Effector memory CD8-positive, alpha-beta T cell (primary cell): ENCODE results near the gene GLRA1.

Source experiments
- ATAC-seq: fragments of 150-1000 bp; cut with Tn5 transposase; replicated peaks from 2 replicates; pipeline ENCODE4 v1.10.0; 2021; ENCODE audit warnings: mild to moderate bottlenecking, moderate library complexity
- DNase-seq, 3 experiments: peaks; one replicate each; pipeline ENCODE4 v3.0.0; 2021
- H3K27ac Mint-ChIP-seq, 2 donors: one replicate each; pipeline ENCODE4 v1.8.0; 2022; ENCODE audit warnings: mild to moderate bottlenecking in 2 of 2, mixed read lengths in 2 of 2, moderate library complexity in 2 of 2
- H3K27me3 Mint-ChIP-seq, 2 donors: one replicate each; pipeline ENCODE4 v1.8.0; 2022; ENCODE audit warnings: mixed read lengths in 2 of 2
- H3K36me3 Mint-ChIP-seq: one replicate; pipeline ENCODE4 v1.8.0; 2022; ENCODE audit warnings: mild to moderate bottlenecking, moderate library complexity, mixed read lengths; ENCODE audit not compliant: insufficient read depth
- H3K4me1 Mint-ChIP-seq, 2 donors: one replicate each; pipeline ENCODE4 v1.8.0; 2022; ENCODE audit warnings: low read depth in 2 of 2, mixed read lengths in 2 of 2
- H3K4me3 Mint-ChIP-seq, 2 donors: one replicate each; pipeline ENCODE4 v1.8.0; 2022; ENCODE audit warnings: mild to moderate bottlenecking in 2 of 2, mixed read lengths in 2 of 2, moderate library complexity in 2 of 2
- H3K9me3 Mint-ChIP-seq, 2 donors: one replicate each; pipeline ENCODE4 v1.8.0; 2022; ENCODE audit warnings: mixed read lengths in 2 of 2

Gene GLRA1

DNA sequence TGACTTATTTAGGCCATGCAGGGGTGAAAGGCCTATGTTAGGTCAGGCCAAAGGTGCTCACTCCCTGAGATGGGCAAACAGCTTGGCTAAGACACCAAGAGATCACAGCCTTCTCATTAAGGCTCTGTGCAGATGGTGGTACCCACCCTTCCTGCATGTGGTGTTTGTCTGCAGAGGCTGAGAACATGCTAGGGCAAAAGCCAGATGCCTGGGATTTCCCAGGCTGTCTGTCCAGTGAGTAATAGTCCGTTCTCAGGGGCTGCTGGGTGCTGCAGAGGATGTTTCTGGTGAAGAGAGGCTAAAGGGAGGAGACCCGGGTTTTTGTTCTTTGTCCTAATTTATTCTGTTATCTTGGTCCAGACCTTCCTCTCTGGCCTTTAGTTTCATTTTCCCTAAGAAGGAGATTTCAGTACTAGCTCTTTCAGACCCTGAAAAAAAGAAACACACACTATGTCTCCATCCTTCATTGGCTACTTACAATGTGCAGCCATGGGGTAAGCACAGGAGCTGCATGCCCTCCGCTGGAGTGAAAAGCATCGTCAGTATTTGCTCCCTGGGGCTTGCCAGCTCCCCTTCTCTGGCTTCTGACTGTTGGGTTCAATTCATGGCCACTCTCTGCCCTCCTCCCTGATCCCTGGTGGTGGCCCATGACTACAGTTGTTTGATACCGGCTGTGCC lies 23.4 kb upstream of the GLRA1 start:
- Mint-ChIP-seq H3K36me3 (peaks cover 3% of the 10 kb centered on the region), H3K27me3 (peaks cover 24 to 34% of the 10 kb centered on the region in 2 donors), H3K4me3 (peak overlapping the region in 1 of 2 donors; percentile 13), H3K27ac (no peak overlapping the region), H3K9me3 (peaks cover 0 to 2% of the 10 kb centered on the region in 2 donors), H3K4me1 (peaks cover 7 to 18% of the 10 kb centered on the region in 2 donors)
- ATAC-seq (no peak), DNase-seq (no peak)

DNA sequence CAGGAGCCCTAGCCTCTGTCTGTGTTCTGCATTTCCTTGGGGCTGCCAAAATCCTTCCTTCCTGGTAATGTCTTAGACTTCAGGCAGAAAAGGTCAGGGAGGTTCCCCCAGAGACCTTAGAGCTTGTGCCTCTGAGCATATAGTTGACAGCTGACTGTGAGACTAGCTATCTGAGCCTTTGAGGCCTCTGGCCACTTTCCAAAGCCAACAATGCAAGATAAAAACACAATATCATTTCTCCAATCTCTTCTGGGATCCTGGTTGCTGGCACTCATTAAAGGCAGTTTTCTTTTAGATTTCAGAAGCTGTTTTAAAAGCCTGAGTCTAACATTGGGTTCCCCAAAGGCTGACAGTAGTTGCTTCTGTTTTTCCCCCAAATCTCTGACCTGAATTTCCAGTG lies 13.2 kb upstream of the GLRA1 start:
- Mint-ChIP-seq H3K4me1 (no peaks in the 10 kb centered on the region), H3K4me3 (no peak overlapping the region), H3K27ac (no peak overlapping the region), H3K36me3 (no peaks in the 10 kb centered on the region), H3K27me3 (peaks cover 6 to 9% of the 10 kb centered on the region in 2 donors), H3K9me3 (peaks cover 6 to 12% of the 10 kb centered on the region in 2 donors)
- DNase-seq (no peak), ATAC-seq (no peak)

DNA sequence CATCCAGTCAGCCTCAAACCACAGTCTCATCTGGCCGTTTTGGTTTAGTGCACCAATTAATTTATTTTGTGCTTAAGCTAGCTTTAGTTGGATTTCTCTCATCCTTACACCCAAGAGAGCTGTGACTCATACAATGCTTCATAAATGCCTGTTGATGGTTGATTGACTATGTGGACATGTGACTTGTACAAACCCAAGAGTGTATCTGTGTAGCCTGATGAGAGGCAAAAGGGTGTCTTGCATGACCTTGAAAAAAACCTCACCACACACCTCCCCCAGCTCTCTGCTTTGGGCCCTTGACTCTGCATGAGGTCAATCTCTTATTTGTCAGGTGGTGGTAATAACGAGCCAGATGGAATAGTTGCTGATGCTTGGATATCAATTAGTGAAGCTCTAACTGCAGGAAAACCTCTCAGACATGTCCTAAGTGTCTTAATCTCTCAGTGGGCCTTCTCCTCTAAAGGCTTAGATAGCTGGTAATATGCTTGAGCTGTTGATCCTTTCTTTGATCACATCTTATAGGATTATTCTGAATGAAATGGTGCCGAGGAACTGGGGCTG lies 10.6 kb upstream of the GLRA1 start:
- DNase-seq: no peak
- ATAC-seq: no peak
- H3K36me3 Mint-ChIP-seq: no peaks in the 10 kb centered on the region
- H3K27me3 Mint-ChIP-seq: peaks cover 6 to 9% of the 10 kb centered on the region in 2 donors
- peaks cover 9 to 29% of the 10 kb centered on the region in 2 donors for H3K9me3 Mint-ChIP-seq
- H3K4me3 Mint-ChIP-seq: no peak overlapping the region
- H3K27ac Mint-ChIP-seq: no peak overlapping the region
- no peaks in the 10 kb centered on the region for H3K4me1 Mint-ChIP-seq

DNA sequence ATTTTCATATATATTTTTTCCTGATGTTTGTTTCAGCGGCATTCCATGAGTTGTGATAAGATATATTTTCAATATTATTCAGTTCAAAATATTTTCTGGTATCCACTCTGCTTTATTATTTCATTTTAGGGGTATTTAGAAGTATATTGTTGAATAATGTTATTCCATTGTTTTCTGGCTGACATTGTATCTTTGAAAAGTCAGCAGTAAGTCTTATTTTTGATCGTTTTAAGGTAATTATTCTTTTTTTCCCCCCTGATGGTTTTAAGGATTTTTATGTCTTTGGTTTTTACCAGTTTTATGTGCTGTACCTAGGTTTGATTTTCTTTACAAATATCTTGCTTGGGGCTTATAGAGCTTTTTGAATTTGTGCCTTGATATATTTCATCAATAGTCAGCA lies 6.6 kb upstream of the GLRA1 start:
- Mint-ChIP-seq H3K4me3 (no peak overlapping the region), H3K4me1 (no peaks in the 10 kb centered on the region), H3K27me3 (peaks cover 17 to 23% of the 10 kb centered on the region in 2 donors), H3K36me3 (no peaks in the 10 kb centered on the region), H3K27ac (no peak overlapping the region), H3K9me3 (peaks cover 9 to 29% of the 10 kb centered on the region in 2 donors)
- DNase-seq (no peak), ATAC-seq (no peak)

- Mint-ChIP-seq H3K9me3 (peaks cover 0 to 6% of the 10 kb centered on the region in 2 donors), H3K27me3 (peaks cover 38 to 41% of the 10 kb centered on the region in 2 donors), H3K27ac (no peak overlapping the region), H3K36me3 (peaks cover 11% of the 10 kb centered on the region), H3K4me3 (no peak overlapping the region), H3K4me1 (peaks cover 0 to 2% of the 10 kb centered on the region in 2 donors)
- DNase-seq (no peak), ATAC-seq (no peak)
Observed at GRCh38 chr5:151926188-151926587, 1.5 kb upstream of the GLRA1 start.

DNA sequence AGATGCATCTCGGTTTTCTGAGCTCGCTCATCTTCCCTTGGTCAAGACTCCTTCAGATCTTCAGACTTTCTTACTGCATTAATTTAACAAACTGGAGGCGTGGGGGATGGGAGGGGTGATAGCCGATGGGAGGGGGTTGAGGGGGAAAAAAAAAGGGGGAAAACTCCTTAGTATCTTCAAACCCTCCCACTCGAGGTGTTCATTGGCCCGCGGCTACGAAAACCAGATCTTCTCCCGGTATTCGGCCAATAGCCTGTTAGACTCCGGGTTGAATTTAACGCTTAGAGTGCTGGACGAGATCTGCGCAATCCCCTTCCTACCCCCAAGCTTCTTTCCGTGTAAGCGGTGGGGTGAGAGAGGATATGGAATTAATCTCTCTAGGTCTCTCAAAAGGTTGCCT lies 689 bp upstream of the GLRA1 start:
- DNase-seq (no peak), ATAC-seq (no peak)
- H3K4me1 Mint-ChIP-seq: peaks cover 0 to 2% of the 10 kb centered on the region in 2 donors
- peaks cover 38 to 41% of the 10 kb centered on the region in 2 donors for H3K27me3 Mint-ChIP-seq
- no peak overlapping the region for H3K27ac Mint-ChIP-seq
- H3K4me3 Mint-ChIP-seq: no peak overlapping the region
- H3K9me3 Mint-ChIP-seq: peaks cover 0 to 6% of the 10 kb centered on the region in 2 donors
- peaks cover 11% of the 10 kb centered on the region for H3K36me3 Mint-ChIP-seq

DNA sequence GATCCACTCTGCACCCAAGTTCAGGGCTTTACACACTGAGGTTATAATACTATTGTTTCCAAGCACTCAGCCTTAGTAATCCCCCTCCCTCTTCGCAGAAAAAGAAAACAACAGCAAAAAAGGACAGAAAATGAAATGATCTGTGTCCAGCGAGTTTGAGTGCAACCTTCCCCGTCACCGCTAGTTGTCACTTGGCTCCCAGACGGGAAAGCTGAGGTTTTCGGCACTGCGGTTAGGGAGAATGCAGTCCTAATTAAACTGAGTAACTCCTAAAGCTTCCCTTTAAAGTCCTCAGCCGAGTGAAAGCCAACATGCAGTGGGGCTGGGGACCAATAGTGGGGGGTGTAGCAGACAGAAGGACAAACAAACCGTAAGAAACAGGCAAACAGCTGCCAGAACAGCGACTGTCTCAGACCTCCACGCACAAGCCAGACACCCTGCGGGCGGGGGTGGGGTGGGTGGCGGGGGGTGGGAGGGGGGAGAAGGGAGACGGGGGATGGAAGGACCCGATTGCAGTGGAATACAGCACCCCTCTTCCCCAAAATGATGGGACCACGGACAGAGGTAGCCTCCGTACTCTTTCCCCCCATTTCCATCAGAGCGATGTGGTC lies 680 bp downstream of the GLRA1 start:
- H3K4me3 Mint-ChIP-seq: no peak overlapping the region
- ATAC-seq (no peak), DNase-seq (no peak)
- H3K27ac Mint-ChIP-seq: no peak overlapping the region
- peaks cover 11% of the 10 kb centered on the region for H3K36me3 Mint-ChIP-seq
- H3K27me3 Mint-ChIP-seq: peaks cover 38 to 41% of the 10 kb centered on the region in 2 donors
- peaks cover 0 to 2% of the 10 kb centered on the region in 2 donors for H3K4me1 Mint-ChIP-seq
- peaks cover 0 to 6% of the 10 kb centered on the region in 2 donors for H3K9me3 Mint-ChIP-seq

GRCh38 chr5:151921916-151922315 lies 2.7 kb downstream of the GLRA1 start:
- Mint-ChIP-seq H3K27me3 (peaks cover 33 to 35% of the 10 kb centered on the region in 2 donors), H3K4me3 (no peak overlapping the region), H3K36me3 (peaks cover 11% of the 10 kb centered on the region), H3K4me1 (peaks cover 0 to 2% of the 10 kb centered on the region in 2 donors), H3K9me3 (peaks cover 0 to 6% of the 10 kb centered on the region in 2 donors), H3K27ac (no peak overlapping the region)
- DNase-seq: no peak
- ATAC-seq: no peak

DNA sequence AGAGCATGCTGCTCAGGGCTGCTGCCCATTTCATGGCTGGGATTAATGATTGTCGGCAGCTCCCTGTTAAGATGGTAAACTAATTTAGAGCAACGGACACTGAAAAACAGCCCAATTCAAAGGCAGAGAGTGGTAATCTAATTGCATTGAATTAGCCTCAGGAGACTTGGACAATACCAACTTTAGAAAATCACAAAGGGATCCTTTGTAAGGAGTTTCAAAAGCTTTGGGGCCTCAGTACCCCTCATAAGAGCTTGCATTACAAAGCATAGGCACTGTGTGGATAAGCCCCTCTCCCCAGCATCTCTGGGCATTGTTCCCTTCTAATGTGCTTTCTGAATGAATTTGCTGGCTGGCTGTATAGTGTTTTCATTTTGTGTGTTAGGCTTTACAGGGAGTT lies 6.7 kb downstream of the GLRA1 start:
- Mint-ChIP-seq H3K9me3 (no peaks in the 10 kb centered on the region), H3K27me3 (peaks cover 13 to 27% of the 10 kb centered on the region in 2 donors), H3K27ac (no peak overlapping the region), H3K4me1 (peaks cover 0 to 2% of the 10 kb centered on the region in 2 donors), H3K4me3 (no peak overlapping the region), H3K36me3 (no peaks in the 10 kb centered on the region)
- ATAC-seq (no peak), DNase-seq (no peak)

- Mint-ChIP-seq H3K27me3 (peaks cover 10 to 13% of the 10 kb centered on the region in 2 donors), H3K4me1 (peaks cover 0 to 2% of the 10 kb centered on the region in 2 donors), H3K27ac (no peak overlapping the region), H3K9me3 (no peaks in the 10 kb centered on the region), H3K36me3 (no peaks in the 10 kb centered on the region), H3K4me3 (no peak overlapping the region)
- no peak for ATAC-seq
- DNase-seq: no peak
Observed at GRCh38 chr5:151913425-151913824, 11.2 kb downstream of the GLRA1 start.

- no peak overlapping the region for H3K27ac Mint-ChIP-seq
Observed at GRCh38 chr5:151912360-151912759, 12.3 kb downstream of the GLRA1 start.

DNA sequence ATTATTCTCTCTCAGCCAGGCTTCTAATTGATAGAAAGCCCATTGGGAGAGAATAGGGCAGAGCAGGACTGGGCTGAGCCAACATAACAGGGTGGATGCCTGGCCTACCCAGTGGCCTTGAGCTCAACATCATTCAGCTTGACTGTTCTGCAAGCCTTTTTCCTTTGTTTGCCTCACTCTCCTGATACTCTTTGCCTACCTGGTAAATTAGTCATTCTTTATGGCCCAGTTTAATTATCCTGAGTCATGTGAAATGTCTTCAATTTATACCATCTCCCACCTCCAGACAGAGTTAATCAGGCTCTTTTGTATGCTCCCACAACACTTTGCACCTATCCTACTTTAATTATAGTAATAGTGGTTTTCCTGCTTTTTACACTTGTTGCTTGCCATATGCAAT lies 13.6 kb downstream of the GLRA1 start:
- DNase-seq: no peak
- no peak for ATAC-seq
- Mint-ChIP-seq H3K9me3 (no peaks in the 10 kb centered on the region), H3K4me1 (peaks cover 0 to 2% of the 10 kb centered on the region in 2 donors), H3K27ac (no peak overlapping the region), H3K27me3 (peaks cover 10 to 23% of the 10 kb centered on the region in 2 donors), H3K4me3 (no peak overlapping the region), H3K36me3 (no peaks in the 10 kb centered on the region)

More at GRCh38 chr5:151912360-151912759, 12.3 kb downstream of the GLRA1 start:
- Mint-ChIP-seq H3K4me3 (no peak overlapping the region), H3K27me3 (peaks cover 10% of the 10 kb centered on the region in 2 donors), H3K9me3 (no peaks in the 10 kb centered on the region), H3K4me1 (peaks cover 0 to 2% of the 10 kb centered on the region in 2 donors), H3K36me3 (no peaks in the 10 kb centered on the region)
- no peak for ATAC-seq
- DNase-seq: no peak

- peaks cover 10 to 23% of the 10 kb centered on the region in 2 donors for H3K27me3 Mint-ChIP-seq
- ATAC-seq (no peak), DNase-seq (no peak)
- H3K27ac Mint-ChIP-seq: no peak overlapping the region
- no peaks in the 10 kb centered on the region for H3K9me3 Mint-ChIP-seq
- H3K36me3 Mint-ChIP-seq: no peaks in the 10 kb centered on the region
- H3K4me3 Mint-ChIP-seq: no peak overlapping the region
- peaks cover 0 to 2% of the 10 kb centered on the region in 2 donors for H3K4me1 Mint-ChIP-seq
Observed at GRCh38 chr5:151909628-151910027, 15.0 kb downstream of the GLRA1 start.

DNA sequence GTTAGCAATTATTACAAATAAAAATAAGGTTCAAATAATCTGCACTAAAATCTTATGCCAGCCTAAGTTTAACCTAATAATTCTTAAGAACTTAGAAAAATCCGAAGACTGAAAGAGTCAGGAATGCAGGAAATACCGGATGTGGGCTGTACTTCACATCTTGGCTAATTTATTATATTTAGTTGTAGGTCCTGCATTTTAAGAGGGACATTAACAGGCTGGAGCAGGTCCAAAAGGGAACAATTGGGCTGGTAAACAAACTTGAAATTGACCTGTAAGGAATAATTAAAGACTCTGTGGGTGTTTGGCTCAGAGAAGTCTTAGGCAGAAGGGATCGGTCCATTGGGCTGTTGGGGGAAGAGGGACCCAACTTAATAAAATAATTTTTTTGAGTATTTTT lies 18.4 kb downstream of the GLRA1 start:
- no peak for DNase-seq
- no peaks in the 10 kb centered on the region for H3K9me3 Mint-ChIP-seq
- H3K36me3 Mint-ChIP-seq: no peaks in the 10 kb centered on the region
- peaks cover 7 to 22% of the 10 kb centered on the region in 2 donors for H3K27me3 Mint-ChIP-seq
- no peak for ATAC-seq
- H3K27ac Mint-ChIP-seq: no peak overlapping the region
- H3K4me1 Mint-ChIP-seq: no peaks in the 10 kb centered on the region
- H3K4me3 Mint-ChIP-seq: no peak overlapping the region
